OCI-LY1 (cell line): Measurements from ENCODE around the gene FGF14.

Experiments
- H2AFZ ChIP-seq: fragments of 200-600 bp; sonication (generic), shearing (Covaris generic); 2 replicates; pipeline ENCODE4 v1.6.0; 2014; ENCODE audit warnings: antibody characterized with exemption, mild to moderate bottlenecking, low read length
- H3F3A ChIP-seq: fragments of 200-600 bp; sonication (generic), shearing (Covaris generic); 2 replicates; pipeline ENCODE4 v1.6.0; 2014; ENCODE audit warnings: mild to moderate bottlenecking, antibody characterized with exemption, low read length, moderate library complexity; ENCODE audit not compliant: insufficient read depth
- H3K27ac ChIP-seq: fragments of 200-600 bp; sonication (generic); 2 replicates; pipeline ENCODE4 v1.5.1; 2014; ENCODE audit warnings: low read length, mixed run types, mild to moderate bottlenecking, low read depth; ENCODE audit not compliant: poor library complexity, severe bottlenecking
- H3K27me3 ChIP-seq: fragments of 200-600 bp; sonication (generic); 2 replicates; pipeline ENCODE4 v1.6.0; 2014; ENCODE audit warnings: antibody characterized with exemption, mild to moderate bottlenecking, low read length, moderate library complexity; ENCODE audit not compliant: insufficient read depth
- H3K36me3 ChIP-seq: fragments of 200-600 bp; sonication (generic); 2 replicates; pipeline ENCODE4 v1.6.1; 2014; ENCODE audit warnings: mild to moderate bottlenecking, antibody characterized with exemption, low read length, moderate library complexity, mixed read lengths; ENCODE audit not compliant: insufficient read depth
- H3K4me1 ChIP-seq: fragments of 200-600 bp; sonication (generic); 2 replicates; pipeline ENCODE4 v1.5.1; 2014; ENCODE audit warnings: mild to moderate bottlenecking, low read length, moderate library complexity; ENCODE audit not compliant: insufficient read depth, severe bottlenecking
- H3K4me2 ChIP-seq: fragments of 200-600 bp; sonication (generic), shearing (Covaris generic); 2 replicates; pipeline ENCODE4 v1.6.1; 2014; ENCODE audit warnings: low read length
- H3K4me3 ChIP-seq: fragments of 200-600 bp; sonication (generic); 2 replicates; pipeline ENCODE4 v1.5.1; 2014; ENCODE audit warnings: low read length, low read depth, mild to moderate bottlenecking, mixed read lengths; ENCODE audit not compliant: poor library complexity, severe bottlenecking
- H3K79me2 ChIP-seq: fragments of 200-600 bp; shearing (Covaris generic); 2 replicates; pipeline ENCODE4 v1.6.1; 2016; ENCODE audit warnings: mixed run types, low read length, mixed read lengths; ENCODE audit not compliant: insufficient read depth
- H3K9ac ChIP-seq: fragments of 200-600 bp; sonication (generic), shearing (Covaris generic); 2 replicates; pipeline ENCODE4 v1.6.1; 2014; ENCODE audit warnings: mild to moderate bottlenecking, low read length, mixed read lengths
- H3K9me2 ChIP-seq: fragments of 200-600 bp; sonication (generic), shearing (Covaris generic); 2 replicates; pipeline ENCODE4 v1.6.1; 2014; ENCODE audit warnings: low read depth, mild to moderate bottlenecking, low read length, mixed read lengths
- H3K9me3 ChIP-seq: fragments of 200-600 bp; shearing (Covaris generic); 2 replicates; pipeline ENCODE4 v1.6.1; 2014; ENCODE audit warnings: low read length, mixed read lengths
- H4K20me1 ChIP-seq: fragments of 200-600 bp; sonication (generic), shearing (Covaris generic); 2 replicates; pipeline ENCODE4 v1.6.0; 2016; ENCODE audit warnings: mild to moderate bottlenecking, low read length; ENCODE audit not compliant: insufficient read depth
- CTCF ChIP-seq: fragments of 200-600 bp; sonication (generic), shearing (Covaris generic); IDR thresholded peaks from 2 replicates; pipeline ENCODE4 v1.5.1; 2017; ENCODE audit warnings: mild to moderate bottlenecking, antibody characterized with exemption, low read length, moderate library complexity, mixed read lengths
- EZH2 ChIP-seq: fragments of 200-600 bp; sonication (generic), shearing (Covaris generic); IDR thresholded peaks from 2 replicates; pipeline ENCODE4 v1.8.0; 2017; ENCODE audit warnings: borderline replicate concordance, mixed run types, mild to moderate bottlenecking, antibody characterized with exemption, low read length, moderate library complexity, mixed read lengths

The FGF14 gene

GRCh38 chr13:102312841-102313240 is 89.0 kb downstream of the FGF14 start:
- Histone ChIP-seq H3K9me2 (no peaks in the 10 kb centered on the region), H3K79me2 (no peaks in the 10 kb centered on the region), H3K27me3 (no peaks in the 10 kb centered on the region), H4K20me1 (no peaks in the 10 kb centered on the region), H3K4me1 (peaks cover 7% of the 10 kb centered on the region), H3K9ac (no peak overlapping the region), H3F3A (no peaks in the 10 kb centered on the region), H3K27ac (no peak overlapping the region), H3K36me3 (no peaks in the 10 kb centered on the region), H3K4me3 (no peak overlapping the region), H3K9me3 (no peaks in the 10 kb centered on the region), H3K4me2 (no peak overlapping the region), H2AFZ (no peak overlapping the region)
- TF ChIP-seq EZH2, result no peak
- TF ChIP-seq CTCF, result no peak

- Histone ChIP-seq H3K27me3 (no peaks in the 10 kb centered on the region), H3K27ac (no peak overlapping the region), H3K4me2 (no peak overlapping the region; the same call in 1 of the 2 replicates), H3K4me3 (no peak overlapping the region), H3F3A (no peaks in the 10 kb centered on the region), H3K9me3 (no peaks in the 10 kb centered on the region), H3K9me2 (no peaks in the 10 kb centered on the region), H4K20me1 (no peaks in the 10 kb centered on the region), H3K36me3 (no peaks in the 10 kb centered on the region), H3K4me1 (peaks cover 7% of the 10 kb centered on the region), H2AFZ (no peak overlapping the region), H3K79me2 (no peaks in the 10 kb centered on the region), H3K9ac (no peak overlapping the region)
- TF ChIP-seq EZH2 (no peak), CTCF (no peak)
These were observed 89.9 kb downstream of the FGF14 start for GRCh38 chr13:102311901-102312300.

- no peak for TF ChIP-seq CTCF
- TF ChIP-seq EZH2, result no peak
- H3K27ac ChIP-seq, result no peak overlapping the region
These were observed 90.4 kb downstream of the FGF14 start for GRCh38 chr13:102311419-102311796.

More at GRCh38 chr13:102311419-102311796, 90.4 kb downstream of the FGF14 start:
- Histone ChIP-seq H3K27me3 (no peaks in the 10 kb centered on the region), H4K20me1 (no peaks in the 10 kb centered on the region), H2AFZ (no peak overlapping the region), H3F3A (no peaks in the 10 kb centered on the region), H3K4me3 (no peak overlapping the region), H3K4me2 (no peak overlapping the region; the same call in 1 of the 2 replicates), H3K4me1 (peaks cover 7% of the 10 kb centered on the region), H3K9ac (no peak overlapping the region), H3K9me3 (no peaks in the 10 kb centered on the region), H3K9me2 (no peaks in the 10 kb centered on the region), H3K36me3 (no peaks in the 10 kb centered on the region), H3K79me2 (no peaks in the 10 kb centered on the region)
